ENCODE measurements around the gene DEPDC4. TPM values are rescaled to one million over a fixed set of nuclear protein-coding genes. Genes with fewer than 3 reads are reported as not detected.
"Not testable (repeated sequence)": the region's sequence is repeated elsewhere in the genome, so short reads cannot be mapped to it uniquely, and the experiment has no call there.

DEPDC4 gene
- total RNA-seq, 8 experiments from 2014 or later = 0.64 to 4.6 (median 3.2) TPM; not detected in 1

DNA sequence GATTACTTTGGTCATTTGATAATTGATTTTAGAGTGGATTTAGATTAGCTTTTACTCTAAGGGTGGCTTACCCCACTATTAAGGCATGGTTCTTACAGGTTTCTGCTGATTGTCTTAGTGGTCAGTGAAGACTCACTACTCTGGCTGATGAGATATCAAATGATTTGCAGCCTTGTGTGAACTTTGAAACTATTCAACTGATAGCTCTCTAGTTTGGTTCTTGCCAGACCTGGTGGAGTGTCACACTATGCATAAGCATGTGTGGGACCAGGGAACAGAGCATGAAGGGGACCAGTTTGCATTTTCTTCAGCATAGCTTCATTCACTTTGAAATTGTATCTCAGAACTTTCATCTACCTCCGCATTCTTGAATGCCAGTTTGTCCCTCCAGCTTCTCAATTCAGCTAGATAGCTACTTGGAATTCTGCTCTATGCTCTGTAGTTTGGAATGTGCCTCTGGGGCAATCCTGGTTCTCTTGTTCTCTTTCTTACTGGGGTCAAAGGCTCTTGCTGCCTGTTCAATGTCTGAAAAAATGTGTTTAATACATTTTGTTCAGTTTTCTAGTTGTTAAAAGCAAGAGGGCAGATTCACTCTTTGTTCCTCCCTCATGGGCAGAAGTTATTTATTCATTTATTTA lies 12.8 kb upstream of the DEPDC4 start:
- in situ Hi-C loops (cut with MboI; ENCODE audit: low pct_unique_long_range_greater_than_20kb in 2 of 9, low sequenced_read_pairs in 9 of 9, unreplicated experiment in 9 of 9) = no loop called here
- peaks cover 6 to 8% of the 10 kb centered on the region in 2 donors for H3K4me1 ChIP-seq (replicated peaks in 1 of 2)

DNA sequence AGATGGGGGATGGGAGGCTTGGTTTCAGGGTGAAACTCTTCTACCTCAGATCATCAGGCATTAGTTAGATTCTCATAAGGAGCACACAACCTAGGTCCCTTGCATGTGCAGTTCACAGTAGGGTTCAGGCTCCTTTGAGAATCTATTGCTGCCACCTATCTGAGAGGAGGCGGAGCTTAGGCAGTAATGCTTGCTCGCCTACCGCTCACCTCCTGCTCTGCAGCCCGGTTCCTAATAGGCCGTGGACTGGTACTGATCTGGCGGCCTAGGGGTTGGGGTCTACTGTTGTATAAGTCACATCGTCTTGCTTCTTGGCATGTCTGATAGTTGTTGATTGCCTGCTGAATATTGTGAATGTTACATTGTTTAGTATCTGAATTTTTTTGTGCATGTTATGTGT lies 12.3 kb upstream of the DEPDC4 start:
- Histone ChIP-seq H3K27ac (no peak overlapping the region), H3K4me3 (no peak overlapping the region), H3K4me1 (replicated peaks in 1 of 2) (peaks cover 6 to 8% of the 10 kb centered on the region in 2 donors)
- in situ Hi-C loops (cut with MboI; ENCODE audit: low pct_unique_long_range_greater_than_20kb in 2 of 9, low sequenced_read_pairs in 9 of 9, unreplicated experiment in 9 of 9) = no loop called here
- ATAC-seq (replicated peaks in 6 of 8) = no peak
- 87 to 100% (median 95%) methylated on average over 1 to 6 of the region's 7 CpGs; no CpG with 5 or more reads in 6 of the 10 experiments for WGBS, 10 experiments

More for the DNA sequence above, 12.8 kb upstream of the DEPDC4 start:
- 63 to 100% (median 87%) methylated on average over 1 of the region's 1 CpG; no CpG with 5 or more reads in 6 of the 10 experiments for WGBS, 10 experiments
- Histone ChIP-seq H3K27ac (no peak overlapping the region), H3K4me3 (no peak overlapping the region)
- peak in 3 of 8 experiments; percentile 9 to 70 (median 29) for ATAC-seq (replicated peaks in 6 of 8)

DNA sequence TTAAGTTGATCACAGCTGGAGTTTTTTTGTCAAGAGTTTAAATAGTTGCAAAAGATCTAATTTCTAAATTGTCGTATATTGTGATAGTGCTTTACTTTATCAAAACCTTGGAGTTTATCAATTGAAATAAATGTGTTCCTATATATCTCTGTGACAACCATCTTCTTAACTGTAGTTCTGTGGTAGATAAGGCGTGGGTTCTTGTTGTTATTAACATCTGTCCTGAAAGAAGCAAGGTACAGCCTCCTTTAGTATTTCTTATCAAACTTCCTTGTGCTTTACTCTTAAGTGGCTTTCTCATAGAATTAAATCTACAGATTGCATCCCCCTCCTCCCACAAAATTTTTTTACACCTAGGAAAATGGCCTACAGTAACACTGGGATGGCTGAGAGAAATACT lies 7.4 kb upstream of the DEPDC4 start:
- WGBS, 10 experiments = 85 to 100% (median 100%) methylated on average over 1 to 2 of the region's 2 CpGs; no CpG with 5 or more reads in 3 of the 10 experiments
- no peak overlapping the region for H3K27ac ChIP-seq
- ATAC-seq (replicated peaks in 6 of 8) = no peak
- H3K4me1 ChIP-seq (replicated peaks in 1 of 2) = peaks cover 2 to 20% of the 10 kb centered on the region in 2 donors
- no peak overlapping the region for H3K4me3 ChIP-seq
- in situ Hi-C loops (cut with MboI; ENCODE audit: low pct_unique_long_range_greater_than_20kb in 2 of 9, low sequenced_read_pairs in 9 of 9, unreplicated experiment in 9 of 9) = no loop called here

DNA sequence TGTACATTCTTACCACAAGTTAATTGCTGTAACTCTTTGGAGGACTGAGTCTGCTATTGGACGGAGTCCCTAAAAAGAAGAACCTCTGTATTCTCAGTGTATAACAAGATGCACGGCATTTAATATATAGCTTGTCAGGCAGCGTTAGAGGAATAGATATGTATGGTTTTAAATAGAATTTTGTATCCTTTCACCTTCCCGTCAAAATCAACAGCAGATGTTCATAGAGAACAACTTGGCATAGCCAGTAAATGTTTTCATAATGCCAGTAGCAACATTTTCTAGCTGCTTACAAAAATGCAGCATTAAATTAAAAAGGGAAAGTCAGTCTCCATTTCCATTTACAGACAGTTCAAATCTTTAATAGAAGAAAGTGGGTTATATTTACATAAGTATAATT lies 6.9 kb upstream of the DEPDC4 start:
- Histone ChIP-seq H3K4me3 (no peak overlapping the region), H3K4me1 (replicated peaks in 1 of 2) (peaks cover 0 to 25% of the 10 kb centered on the region in 2 donors), H3K27ac (no peak overlapping the region)
- peak in 1 of 8 experiments; percentile 63 for ATAC-seq (replicated peaks in 6 of 8)
- in situ Hi-C loops (cut with MboI; ENCODE audit: low pct_unique_long_range_greater_than_20kb in 2 of 9, low sequenced_read_pairs in 9 of 9, unreplicated experiment in 9 of 9) = no loop called here
- WGBS, 10 experiments = 0 to 100% (median 91%) methylated on average over 1 to 4 of the region's 4 CpGs; no CpG with 5 or more reads in 1 of the 10 experiments

DNA sequence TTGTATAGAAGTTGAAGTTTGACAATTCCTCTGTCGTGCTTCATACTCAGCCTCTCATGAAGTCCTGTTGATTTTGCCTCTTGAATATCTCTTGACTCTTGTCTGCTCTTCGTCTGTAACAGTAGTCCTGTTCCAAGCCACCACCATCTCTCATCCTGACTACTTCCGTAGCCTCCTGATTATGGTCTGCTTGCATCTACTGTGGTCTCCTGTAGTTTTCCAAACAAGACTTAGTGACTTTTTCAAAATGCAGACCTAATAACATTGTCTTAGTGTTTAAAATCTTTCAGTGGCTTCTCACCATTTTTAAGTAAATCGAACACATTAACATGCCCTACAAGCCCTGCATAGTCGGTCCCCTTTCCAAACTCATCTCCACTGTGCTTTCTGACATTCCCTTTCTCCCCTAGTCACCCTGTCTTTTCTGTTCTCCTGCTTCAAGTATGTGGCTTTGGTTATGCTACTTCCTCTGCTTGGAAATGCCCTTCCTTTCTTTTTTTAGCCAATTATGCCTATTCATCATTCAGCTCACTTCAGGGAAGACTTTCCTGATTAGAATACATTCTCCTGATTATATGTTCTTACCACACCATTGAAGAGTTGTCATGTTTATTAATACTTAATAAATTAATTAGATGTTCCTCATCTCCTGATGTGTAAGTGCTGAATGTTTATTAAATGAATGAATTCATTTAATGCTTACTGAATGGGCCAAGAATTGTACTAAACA lies 2.1 kb upstream of the DEPDC4 start:
- Histone ChIP-seq H3K27ac (no peak overlapping the region), H3K4me1 (replicated peaks in 1 of 2) (peaks cover 0 to 30% of the 10 kb centered on the region in 2 donors), H3K4me3 (peak overlapping the region; percentile 53 to 88 (median 72))
- ATAC-seq (replicated peaks in 6 of 8) = peak in 1 of 8 experiments; percentile 1
- 0 to 76% (median 50%) methylated on average over 1 to 5 of the region's 5 CpGs; no CpG with 5 or more reads in 3 of the 10 experiments for WGBS, 10 experiments
- in situ Hi-C loops (cut with MboI; ENCODE audit: low pct_unique_long_range_greater_than_20kb in 2 of 9, low sequenced_read_pairs in 9 of 9, unreplicated experiment in 9 of 9) = no loop called here

DNA sequence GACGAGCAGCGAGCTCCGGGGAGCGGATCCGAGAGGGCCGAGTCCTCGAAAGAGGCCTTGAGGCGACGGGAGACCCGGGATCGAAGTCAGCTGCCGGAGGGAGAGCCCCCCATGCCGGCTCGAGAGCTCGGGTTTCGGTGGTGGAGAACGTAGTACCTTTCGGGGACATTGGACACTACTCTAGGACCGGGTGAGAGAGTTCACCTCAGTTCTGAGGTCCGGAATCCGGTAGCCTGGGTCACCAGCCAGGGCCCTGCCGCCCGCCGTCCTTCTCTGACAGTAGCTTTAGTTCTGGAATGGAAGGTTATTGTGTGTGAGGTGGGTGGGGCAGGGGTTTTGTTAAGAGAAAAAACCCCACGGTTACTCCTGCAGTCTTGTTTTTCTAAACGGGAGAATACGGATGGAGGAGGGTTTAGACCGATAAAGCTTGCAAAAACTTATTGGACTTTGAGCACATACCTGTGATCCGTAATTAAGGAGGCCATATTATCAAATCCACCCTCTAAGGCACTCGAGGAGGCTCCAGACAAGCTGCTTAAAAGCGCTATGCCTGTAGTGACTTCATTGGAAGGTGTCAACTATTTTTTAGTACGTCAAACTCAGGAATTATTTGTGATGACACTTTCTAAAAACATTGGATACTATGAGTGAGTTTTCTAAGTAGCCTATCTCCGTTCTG lies 863 bp upstream of the DEPDC4 start:
- ATAC-seq (replicated peaks in 6 of 8) = peak; percentile 1 to 18 (median 6)
- Histone ChIP-seq H3K4me1 (replicated peaks in 1 of 2) (peaks cover 0 to 27% of the 10 kb centered on the region in 2 donors), H3K4me3 (peak overlapping the region; percentile 53 to 88 (median 72)), H3K27ac (peak overlapping the region; percentile 76 to 88)
- in situ Hi-C loops (cut with MboI; ENCODE audit: low pct_unique_long_range_greater_than_20kb in 2 of 9, low sequenced_read_pairs in 9 of 9, unreplicated experiment in 9 of 9) = no loop called here
- 0 to 4% (median 0%) methylated on average over 1 to 28 of the region's 33 CpGs for WGBS, 10 experiments

DNA sequence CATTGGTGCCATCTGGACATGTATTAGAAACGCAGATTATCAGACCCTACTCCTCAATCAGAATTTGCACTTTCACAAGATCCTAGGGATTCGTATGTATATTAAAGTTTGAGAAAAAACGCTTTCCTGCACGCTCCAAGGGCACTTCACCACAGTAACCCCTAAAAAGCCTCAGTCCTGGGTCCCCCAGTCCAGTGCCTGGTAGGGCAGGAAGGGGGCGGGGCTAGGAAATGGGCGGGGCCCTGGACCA lies 369 bp downstream of the DEPDC4 start:
- H3K27ac ChIP-seq = peak overlapping the region; percentile 76 to 88
- in situ Hi-C loops (cut with MboI; ENCODE audit: low pct_unique_long_range_greater_than_20kb in 2 of 9, low sequenced_read_pairs in 9 of 9, unreplicated experiment in 9 of 9) = no loop called here
- ATAC-seq (replicated peaks in 6 of 8) = peak; percentile 65 to 92 (median 89)
- peak overlapping the region; percentile 53 to 88 (median 72) for H3K4me3 ChIP-seq
- H3K4me1 ChIP-seq (replicated peaks in 1 of 2) = peaks cover 0 to 17% of the 10 kb centered on the region in 2 donors
- WGBS, 10 experiments = 0 to 17% (median 0%) methylated on average over 1 to 4 of the region's 6 CpGs; no CpG with 5 or more reads in 4 of the 10 experiments

DNA sequence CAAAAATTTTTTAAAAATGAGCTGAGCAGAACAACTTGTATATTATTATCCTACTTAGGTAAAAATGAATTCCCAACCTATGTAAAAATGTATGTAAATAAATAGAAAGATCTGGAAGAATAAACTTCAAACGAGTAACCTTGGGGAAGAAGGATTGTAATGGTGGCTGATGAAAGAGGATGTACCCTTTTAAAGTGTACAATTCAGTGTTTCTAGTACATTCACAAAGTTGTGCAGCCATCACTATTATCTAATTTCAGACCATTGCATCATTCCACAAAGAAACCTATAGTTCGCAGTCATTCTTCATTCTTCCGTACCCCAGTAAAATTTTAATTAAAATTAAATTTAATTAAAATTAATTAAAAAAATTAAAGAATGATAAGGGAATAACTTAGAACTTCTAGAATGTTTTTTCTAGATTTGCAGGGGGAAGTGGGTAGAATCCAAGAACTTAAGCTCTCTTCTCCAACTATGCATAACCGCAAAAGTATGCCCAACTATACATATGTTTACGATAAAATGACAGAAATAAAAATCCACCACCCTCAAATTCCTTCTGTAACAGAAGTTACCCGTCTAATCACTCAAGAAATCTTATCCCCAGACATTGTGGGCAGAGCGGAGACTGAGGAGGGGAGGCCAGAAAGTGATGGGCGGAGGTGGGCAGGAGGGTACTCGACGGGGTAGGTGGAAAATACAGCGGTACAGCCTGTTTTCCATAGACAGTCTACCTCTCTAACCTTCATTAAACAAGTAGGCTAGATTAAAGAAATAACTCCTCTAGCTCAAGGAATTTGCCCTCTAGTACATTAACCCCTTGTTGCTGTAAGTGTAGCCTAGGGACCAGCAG lies 921 bp downstream of the DEPDC4 start:
- ATAC-seq (replicated peaks in 6 of 8) = peak in 3 of 8 experiments; percentile 0 to 3 (median 1)
- in situ Hi-C loops (cut with MboI; ENCODE audit: low pct_unique_long_range_greater_than_20kb in 2 of 9, low sequenced_read_pairs in 9 of 9, unreplicated experiment in 9 of 9) = no loop called here
- 29 to 80% (median 71%) methylated on average over 3 to 10 of the region's 11 CpGs for WGBS, 10 experiments
- Histone ChIP-seq H3K27ac (peak overlapping the region in 1 of 2 donors; percentile 76), H3K4me3 (peak overlapping the region; percentile 53 to 88 (median 72)), H3K4me1 (replicated peaks in 1 of 2) (peaks cover 0 to 14% of the 10 kb centered on the region in 2 donors)

DNA sequence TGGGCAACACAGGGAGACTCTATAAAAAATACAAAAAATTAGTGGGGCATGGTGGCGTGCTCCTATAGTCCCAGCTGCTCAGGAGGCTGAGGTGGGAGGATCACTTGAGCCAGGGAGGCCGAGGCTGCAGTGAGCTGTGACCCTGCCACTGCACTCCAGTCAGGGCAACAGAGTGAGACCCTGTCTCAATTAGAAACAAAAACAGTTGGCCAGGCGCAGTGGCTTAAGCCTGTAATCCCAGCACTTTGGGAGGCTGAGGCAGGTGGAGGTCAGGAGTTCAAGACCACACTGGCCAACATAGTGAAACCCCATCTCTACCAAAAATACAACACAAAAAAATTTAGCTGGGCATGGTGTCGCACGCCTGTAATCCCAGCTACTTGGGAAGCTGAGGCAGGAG lies 1.8 kb downstream of the DEPDC4 start:
- WGBS, 10 experiments = 94 to 100% (median 100%) methylated on average over 2 to 3 of the region's 5 CpGs; no CpG with 5 or more reads in 5 of the 10 experiments
- in situ Hi-C loops (cut with MboI; ENCODE audit: low pct_unique_long_range_greater_than_20kb in 2 of 9, low sequenced_read_pairs in 9 of 9, unreplicated experiment in 9 of 9); H3K27ac ChIP-seq; H3K4me3 ChIP-seq; ATAC-seq (replicated peaks in 6 of 8): not testable (repeated sequence)
- peaks cover 0 to 14% of the 10 kb centered on the region in 2 donors for H3K4me1 ChIP-seq (replicated peaks in 1 of 2)

DNA sequence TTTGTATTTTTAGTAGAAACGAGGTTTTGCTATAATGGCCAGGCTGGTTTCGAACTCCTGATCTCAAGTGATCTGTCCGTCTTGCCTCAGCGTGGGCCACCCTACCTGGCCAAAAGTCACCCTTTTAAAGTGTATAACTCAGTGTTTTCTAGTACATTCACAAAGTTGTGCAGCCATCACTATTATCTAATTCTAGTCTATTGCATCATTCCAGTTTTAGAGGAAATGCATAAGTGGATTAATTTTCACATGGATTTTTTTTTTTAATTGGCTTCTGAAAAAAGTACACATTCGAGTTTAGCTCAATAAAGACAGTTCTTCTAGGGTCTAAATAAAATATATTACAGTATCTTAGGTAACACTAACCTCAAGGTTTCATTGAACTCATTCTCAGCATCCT lies 3.7 kb downstream of the DEPDC4 start:
- no peak overlapping the region for H3K27ac ChIP-seq
- H3K4me1 ChIP-seq (replicated peaks in 1 of 2) = peaks cover 0 to 2% of the 10 kb centered on the region in 2 donors
- H3K4me3 ChIP-seq = no peak overlapping the region
- WGBS, 10 experiments = 58 to 100% (median 85%) methylated on average over 1 to 5 of the region's 5 CpGs; no CpG with 5 or more reads in 1 of the 10 experiments
- ATAC-seq (replicated peaks in 6 of 8) = no peak
- in situ Hi-C loops (cut with MboI; ENCODE audit: low pct_unique_long_range_greater_than_20kb in 2 of 9, low sequenced_read_pairs in 9 of 9, unreplicated experiment in 9 of 9) = no loop called here

DNA sequence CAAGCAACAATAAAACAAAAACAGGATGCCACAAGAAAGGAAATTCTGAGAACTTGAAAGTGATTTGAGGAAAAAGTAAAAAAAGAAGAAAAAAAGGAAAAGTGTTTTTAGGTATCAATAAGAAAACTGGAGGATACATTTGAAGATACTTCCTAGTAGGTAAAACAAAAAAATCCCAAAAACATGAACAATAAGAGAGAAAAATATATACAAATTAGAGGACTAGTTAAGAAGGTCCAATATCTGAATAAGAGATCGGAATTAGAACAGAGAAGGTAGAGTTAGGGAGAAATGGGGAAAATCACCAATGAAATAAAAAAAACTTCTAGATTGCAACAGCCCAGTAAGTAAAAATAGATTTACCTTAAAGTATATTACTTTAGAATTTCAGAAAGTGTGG lies 8.8 kb downstream of the DEPDC4 start:
- H3K27ac ChIP-seq = no peak overlapping the region
- WGBS, 10 experiments = 78 to 100% (median 98%) methylated on average over 1 of the region's 1 CpG; no CpG with 5 or more reads in 2 of the 10 experiments
- H3K4me3 ChIP-seq = no peak overlapping the region
- no peaks in the 10 kb centered on the region for H3K4me1 ChIP-seq (replicated peaks in 1 of 2)
- in situ Hi-C loops (cut with MboI; ENCODE audit: low pct_unique_long_range_greater_than_20kb in 2 of 9, low sequenced_read_pairs in 9 of 9, unreplicated experiment in 9 of 9) = no loop called here
- no peak for ATAC-seq (replicated peaks in 6 of 8)

DNA sequence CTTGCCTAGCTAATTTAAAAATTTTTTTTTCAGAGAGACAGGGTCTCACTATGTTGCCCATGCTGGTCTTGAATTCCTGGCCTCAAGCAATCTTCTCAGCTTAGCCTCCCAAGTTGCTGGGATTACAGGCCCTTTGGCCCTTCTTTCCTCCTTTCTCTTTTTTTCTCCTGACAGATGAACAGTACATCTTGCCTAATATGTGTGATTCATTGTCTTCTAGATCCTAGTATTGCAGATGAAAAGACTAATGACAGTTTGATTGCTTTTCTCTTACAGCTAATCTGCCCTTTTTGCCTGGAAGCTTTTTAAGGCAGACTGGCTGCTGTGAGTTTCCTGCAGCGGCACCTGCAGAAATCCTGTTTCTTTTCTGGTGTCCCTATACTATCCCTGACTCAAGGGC lies 12.0 kb downstream of the DEPDC4 start:
- no peaks in the 10 kb centered on the region for H3K4me1 ChIP-seq (replicated peaks in 1 of 2)
- H3K27ac ChIP-seq = no peak overlapping the region
- H3K4me3 ChIP-seq = no peak overlapping the region
- 17 to 100% (median 78%) methylated on average over 1 of the region's 1 CpG; no CpG with 5 or more reads in 5 of the 10 experiments for WGBS, 10 experiments
- peak in 3 of 8 experiments; percentile 28 to 30 (median 28) for ATAC-seq (replicated peaks in 6 of 8)
- in situ Hi-C loops (cut with MboI; ENCODE audit: low pct_unique_long_range_greater_than_20kb in 2 of 9, low sequenced_read_pairs in 9 of 9, unreplicated experiment in 9 of 9) = no loop called here

All from motor neuron (in vitro differentiated cells).